ENCODE results near the gene ZBED4. TPM values are rescaled to one million over a fixed set of nuclear protein-coding genes. Genes with fewer than 3 reads are reported as not detected.

The ZBED4 gene
- total RNA-seq, 1 experiment from 2014 or later = 23.0 TPM

DNA sequence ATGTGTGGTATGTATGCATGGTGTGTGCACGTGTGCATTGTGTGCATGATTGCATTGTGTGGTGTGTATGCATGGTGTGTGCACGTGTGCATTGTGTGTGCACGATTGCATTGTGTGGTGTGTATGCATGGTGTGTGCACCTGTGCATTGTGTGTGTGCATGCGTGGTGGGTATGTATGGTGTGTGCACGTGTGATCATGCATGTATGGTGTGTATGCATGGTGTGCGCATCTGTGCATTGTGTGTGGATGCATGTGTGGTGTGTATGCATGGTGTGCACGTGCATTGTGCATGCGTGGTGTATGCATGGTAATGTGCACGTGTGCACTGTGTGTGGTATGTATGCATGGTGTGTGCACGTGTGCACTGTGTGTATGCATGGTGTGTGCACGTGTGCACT lies 47.8 kb downstream of the ZBED4 start:
- H3K27ac ChIP-seq (ENCODE audit: insufficient read length, low read depth, low read length) = no peak overlapping the region
- H3K4ac ChIP-seq (ENCODE audit: low read depth, low read length) = no peak overlapping the region
- no peaks in the 10 kb centered on the region for H3K27me3 ChIP-seq (ENCODE audit: insufficient read depth, low read length)
- no peak for TF ChIP-seq CTCF (conservative IDR thresholded peaks at IDR 0.05)
- no peak overlapping the region for H3K9ac ChIP-seq (ENCODE audit: extremely low read depth, insufficient read length, low read length)
- H4K20me1 ChIP-seq (ENCODE audit: control insufficient read depth, insufficient read depth, insufficient read length) = peaks cover 5% of the 10 kb centered on the region
- Mint-ChIP-seq H3K36me3 (ENCODE audit: insufficient read depth in 1 of 3, low read depth in 3 of 3) (peaks cover 35 to 53% (median 48%) of the 10 kb centered on the region in 3 experiments), H3K4me3 (no peak overlapping the region), H3K4me1 (peaks cover 0 to 6% of the 10 kb centered on the region in 2 experiments; a peak in 1 of 4 replicates), H3K27ac (no peak overlapping the region), H3K27me3 (ENCODE audit: low read depth) (no peaks in the 10 kb centered on the region), H3K9me3 (peaks cover 7 to 14% of the 10 kb centered on the region in 2 experiments; a peak in 4 of 5 replicates)
- H3K23me2 ChIP-seq (ENCODE audit: insufficient read length, low read depth, low read length, poor library complexity, severe bottlenecking) = no peaks in the 10 kb centered on the region
- H4K91ac ChIP-seq (ENCODE audit: insufficient read length, low read depth, low read length) = no peak overlapping the region
- H2BK20ac ChIP-seq (ENCODE audit: low read depth, low read length, poor library complexity, severe bottlenecking) = no peak overlapping the region
- DNase-seq = no peak
- WGBS (ENCODE audit: extremely low coverage, insufficient read length, low lambda C conversion rate) = no CpG with 5 or more reads among the region's 11 CpGs
- no peak overlapping the region for H3K14ac ChIP-seq (ENCODE audit: insufficient read depth, low read length)
- H2AFZ ChIP-seq (ENCODE audit: low read length) = no peak overlapping the region
- H2BK15ac ChIP-seq (ENCODE audit: low read depth, low read length) = no peak overlapping the region
- H3K9me3 ChIP-seq (ENCODE audit: control insufficient read depth, low read depth, low read length) = no peaks in the 10 kb centered on the region
- H3K79me1 ChIP-seq (ENCODE audit: insufficient read depth, low read depth, low read length, poor library complexity, severe bottlenecking) = no peaks in the 10 kb centered on the region
- peak overlapping the region; percentile 18 for H4K5ac ChIP-seq (ENCODE audit: insufficient read length, low read depth, low read length)
- H4K8ac ChIP-seq (replicated peaks; ENCODE audit: insufficient read length, low read depth, low read length) = peak overlapping the region; percentile 11
- no peak overlapping the region for H3K23ac ChIP-seq (ENCODE audit: insufficient read length, low read depth, low read length)
- no peak overlapping the region for H2BK120ac ChIP-seq (ENCODE audit: low read depth, low read length, poor library complexity, severe bottlenecking)
- no peak overlapping the region for H3K4me2 ChIP-seq (ENCODE audit: insufficient read depth, insufficient read length, low read length)
- no peak overlapping the region for H2BK12ac ChIP-seq (ENCODE audit: insufficient read length, low read depth, low read length)
- H3K4me1 ChIP-seq (ENCODE audit: insufficient read depth, low read length) = no peaks in the 10 kb centered on the region
- H3K18ac ChIP-seq (ENCODE audit: insufficient read length, low read depth, low read length) = no peak overlapping the region
- no peaks in the 10 kb centered on the region for H3K79me2 ChIP-seq (ENCODE audit: insufficient read depth, low read length)
- H2BK5ac ChIP-seq (ENCODE audit: insufficient read length, low read length) = no peak overlapping the region
- H3T11ph ChIP-seq (ENCODE audit: low read length) = no peak overlapping the region
- no peak overlapping the region for H2AK5ac ChIP-seq (ENCODE audit: insufficient read length, low read length)
- H3K56ac ChIP-seq (ENCODE audit: insufficient read length, low read depth, low read length) = no peak overlapping the region

Data from H9 (cell line).